HEK293T (cell line): ENCODE results near the gene IL4R.

Experiments used
- CTCF ChIA-PET: fragments of 350-600 bp; formaldehyde crosslinking; extraction: SDS; loops from one replicate; lab custom pipeline; 2021; ENCODE audit warnings: antibody characterized with exemption, inconsistent platforms; lab: Yijun Ruan, JAX
- POLR2A ChIA-PET: fragments of 350-600 bp; formaldehyde crosslinking; extraction: SDS; loops from one replicate; lab custom pipeline; 2020; ENCODE audit warnings: antibody characterized with exemption, inconsistent platforms; lab: Yijun Ruan, JAX
- DNase-seq: peaks from one replicate; pipeline ENCODE4 v3.0.0; 2012; ENCODE audit warnings: mixed read lengths; ENCODE audit errors: extremely low spot score
- ARNT ChIP-seq: fragments of 450-650 bp; IDR thresholded peaks from 2 replicates; pipeline ENCODE4 v1.6.1; 2017; ENCODE audit warnings: mild to moderate bottlenecking
- BHLHE40 ChIP-seq: fragments of 450-650 bp; IDR thresholded peaks from 2 replicates; pipeline ENCODE4 v1.6.1; 2016; ENCODE audit warnings: mild to moderate bottlenecking, moderate library complexity, borderline replicate concordance
- CTBP1 ChIP-seq: fragments of 450-650 bp; IDR thresholded peaks from 2 replicates; pipeline ENCODE4 v1.6.1; 2016; ENCODE audit warnings: borderline replicate concordance
- ELF4 ChIP-seq: fragments of 450-650 bp; IDR thresholded peaks from 2 replicates; pipeline ENCODE4 v1.6.1; 2017; ENCODE audit warnings: antibody characterized with exemption
- FOXA1 ChIP-seq: fragments of 450-650 bp; IDR thresholded peaks from 2 replicates; pipeline ENCODE4 v1.6.1; 2016; ENCODE audit warnings: mild to moderate bottlenecking
- FOXK2 ChIP-seq: fragments of 450-650 bp; IDR thresholded peaks from 2 replicates; pipeline ENCODE4 v1.6.1; 2016; ENCODE audit warnings: mild to moderate bottlenecking
- FOXM1 ChIP-seq: fragments of 450-650 bp; IDR thresholded peaks from 2 replicates; pipeline ENCODE4 v1.6.1; 2017; ENCODE audit warnings: mild to moderate bottlenecking, borderline replicate concordance
- HDGF ChIP-seq: fragments of 450-650 bp; IDR thresholded peaks from 2 replicates; pipeline ENCODE4 v1.6.1; 2017; ENCODE audit warnings: antibody characterized with exemption, borderline replicate concordance
- L3MBTL2 ChIP-seq: fragments of 450-650 bp; conservative IDR thresholded peaks from 2 replicates; pipeline ENCODE4 v1.6.1; 2016; ENCODE audit warnings: mild to moderate bottlenecking
- LEF1 ChIP-seq: fragments of 450-650 bp; IDR thresholded peaks from 2 replicates; pipeline ENCODE4 v1.6.1; 2017; ENCODE audit warnings: mild to moderate bottlenecking, borderline replicate concordance
- NFRKB ChIP-seq: fragments of 450-650 bp; IDR thresholded peaks from 2 replicates; pipeline ENCODE4 v1.6.1; 2016; ENCODE audit warnings: mild to moderate bottlenecking, moderate library complexity
- PKNOX1 ChIP-seq: fragments of 450-650 bp; IDR thresholded peaks from 2 replicates; pipeline ENCODE4 v1.6.1; 2016
- SP1 ChIP-seq: fragments of 450-650 bp; IDR thresholded peaks from 2 replicates; pipeline ENCODE4 v1.6.1; 2017
- SUZ12 ChIP-seq: fragments of 450-650 bp; IDR thresholded peaks from 2 replicates; pipeline ENCODE4 v1.6.1; 2016; ENCODE audit warnings: mild to moderate bottlenecking
- TARDBP ChIP-seq: fragments of 450-650 bp; IDR thresholded peaks from 2 replicates; pipeline ENCODE4 v1.6.1; 2016
- ZNF384 ChIP-seq: fragments of 450-650 bp; IDR thresholded peaks from 2 replicates; pipeline ENCODE4 v1.6.1; 2016

IL4R gene

GRCh38 chr16:27305839-27306442 is 7.8 kb upstream of the IL4R start:
- CTCF ChIA-PET, result no interaction called here
- TF ChIP-seq CTBP1, result no peak
- no peak for TF ChIP-seq NFRKB
- TF ChIP-seq PKNOX1, result no peak
- no peak for TF ChIP-seq FOXA1
- no peak for TF ChIP-seq SP1
- TF ChIP-seq HDGF, result no peak
- TF ChIP-seq FOXK2, result no peak
- POLR2A ChIA-PET, result no interaction called here
- no peak for DNase-seq

GRCh38 chr16:27308792-27309191 is 5.0 kb upstream of the IL4R start:
- POLR2A ChIA-PET, result no interaction called here
- TF ChIP-seq NFRKB (no peak), TARDBP (no peak), CTBP1 (no peak), FOXK2 (no peak), FOXA1 (no peak), PKNOX1 (no peak), ZNF384 (no peak), L3MBTL2 (no peak), BHLHE40 (no peak), HDGF (no peak), SUZ12 (no peak), SP1 (no peak), FOXM1 (no peak), LEF1 (no peak), ARNT (no peak)
- DNase-seq, result no peak
- CTCF ChIA-PET, result interaction anchor here (0.9 kb wide), 1 partner anchor 151 kb away, joined by 3 read pairs; no protein-coding TSS in a partner anchor

GRCh38 chr16:27310576-27311447 is 3.0 kb upstream of the IL4R start:
- ChIA-PET CTCF (no interaction called here), POLR2A (no interaction called here)
- TF ChIP-seq FOXA1 (no peak), ELF4 (no peak), ARNT (no peak), BHLHE40 (no peak), SUZ12 (no peak), LEF1 (no peak), ZNF384 (no peak), FOXK2 (no peak), SP1 (no peak), NFRKB (no peak), HDGF (no peak), TARDBP (no peak), PKNOX1 (no peak), L3MBTL2 (no peak), FOXM1 (no peak)
- no peak for DNase-seq

GRCh38 chr16:27311448-27311830 is 2.3 kb upstream of the IL4R start:
- no peak for DNase-seq
- CTCF ChIA-PET, result no interaction called here
- POLR2A ChIA-PET, result no interaction called here
- no peak for TF ChIP-seq L3MBTL2
- TF ChIP-seq SUZ12, result no peak
- TF ChIP-seq FOXM1, result no peak
- TF ChIP-seq LEF1, result no peak
- TF ChIP-seq ARNT, result no peak
- no peak for TF ChIP-seq SP1
- TF ChIP-seq BHLHE40, result no peak
- TF ChIP-seq TARDBP, result no peak
- TF ChIP-seq ZNF384, result no peak
- TF ChIP-seq FOXA1, result no peak
- TF ChIP-seq CTBP1, result no peak
- TF ChIP-seq PKNOX1, result no peak
- TF ChIP-seq FOXK2, result no peak
- TF ChIP-seq NFRKB, result no peak

- no peak for TF ChIP-seq HDGF
- no peak for TF ChIP-seq CTBP1
- TF ChIP-seq TARDBP, result no peak
- TF ChIP-seq FOXM1, result no peak
- TF ChIP-seq NFRKB, result no peak
- no peak for TF ChIP-seq LEF1
- no peak for TF ChIP-seq FOXA1
- TF ChIP-seq ZNF384, result no peak
- no peak for TF ChIP-seq SUZ12
- no peak for TF ChIP-seq SP1
- no peak for TF ChIP-seq ELF4
- no peak for TF ChIP-seq FOXK2
- TF ChIP-seq L3MBTL2, result no peak
- no peak for TF ChIP-seq PKNOX1
- ChIA-PET POLR2A (no interaction called here), CTCF (no interaction called here)
- DNase-seq, result no peak
Measured at GRCh38 chr16:27311897-27312303, 1.9 kb upstream of the IL4R start.
